OCI-LY1 (cell line): ENCODE data around the gene UBB.

Experiments
- H2AFZ ChIP-seq: fragments of 200-600 bp; sonication (generic), shearing (Covaris generic); 2 replicates; pipeline ENCODE4 v1.6.0; 2014; ENCODE audit warnings: antibody characterized with exemption, mild to moderate bottlenecking, low read length
- H3F3A ChIP-seq: fragments of 200-600 bp; sonication (generic), shearing (Covaris generic); 2 replicates; pipeline ENCODE4 v1.6.0; 2014; ENCODE audit warnings: mild to moderate bottlenecking, antibody characterized with exemption, low read length, moderate library complexity; ENCODE audit not compliant: insufficient read depth
- H3K27ac ChIP-seq: fragments of 200-600 bp; sonication (generic); 2 replicates; pipeline ENCODE4 v1.5.1; 2014; ENCODE audit warnings: low read length, mixed run types, mild to moderate bottlenecking, low read depth; ENCODE audit not compliant: poor library complexity, severe bottlenecking
- H3K27me3 ChIP-seq: fragments of 200-600 bp; sonication (generic); 2 replicates; pipeline ENCODE4 v1.6.0; 2014; ENCODE audit warnings: antibody characterized with exemption, mild to moderate bottlenecking, low read length, moderate library complexity; ENCODE audit not compliant: insufficient read depth
- H3K36me3 ChIP-seq: fragments of 200-600 bp; sonication (generic); 2 replicates; pipeline ENCODE4 v1.6.1; 2014; ENCODE audit warnings: mild to moderate bottlenecking, antibody characterized with exemption, low read length, moderate library complexity, mixed read lengths; ENCODE audit not compliant: insufficient read depth
- H3K4me1 ChIP-seq: fragments of 200-600 bp; sonication (generic); 2 replicates; pipeline ENCODE4 v1.5.1; 2014; ENCODE audit warnings: mild to moderate bottlenecking, low read length, moderate library complexity; ENCODE audit not compliant: insufficient read depth, severe bottlenecking
- H3K4me2 ChIP-seq: fragments of 200-600 bp; sonication (generic), shearing (Covaris generic); 2 replicates; pipeline ENCODE4 v1.6.1; 2014; ENCODE audit warnings: low read length
- H3K4me3 ChIP-seq: fragments of 200-600 bp; sonication (generic); 2 replicates; pipeline ENCODE4 v1.5.1; 2014; ENCODE audit warnings: low read length, low read depth, mild to moderate bottlenecking, mixed read lengths; ENCODE audit not compliant: poor library complexity, severe bottlenecking
- H3K79me2 ChIP-seq: fragments of 200-600 bp; shearing (Covaris generic); 2 replicates; pipeline ENCODE4 v1.6.1; 2016; ENCODE audit warnings: mixed run types, low read length, mixed read lengths; ENCODE audit not compliant: insufficient read depth
- H3K9ac ChIP-seq: fragments of 200-600 bp; sonication (generic), shearing (Covaris generic); 2 replicates; pipeline ENCODE4 v1.6.1; 2014; ENCODE audit warnings: mild to moderate bottlenecking, low read length, mixed read lengths
- H3K9me2 ChIP-seq: fragments of 200-600 bp; sonication (generic), shearing (Covaris generic); 2 replicates; pipeline ENCODE4 v1.6.1; 2014; ENCODE audit warnings: low read depth, mild to moderate bottlenecking, low read length, mixed read lengths
- H3K9me3 ChIP-seq: fragments of 200-600 bp; shearing (Covaris generic); 2 replicates; pipeline ENCODE4 v1.6.1; 2014; ENCODE audit warnings: low read length, mixed read lengths
- H4K20me1 ChIP-seq: fragments of 200-600 bp; sonication (generic), shearing (Covaris generic); 2 replicates; pipeline ENCODE4 v1.6.0; 2016; ENCODE audit warnings: mild to moderate bottlenecking, low read length; ENCODE audit not compliant: insufficient read depth
- CTCF ChIP-seq: fragments of 200-600 bp; sonication (generic), shearing (Covaris generic); IDR thresholded peaks from 2 replicates; pipeline ENCODE4 v1.5.1; 2017; ENCODE audit warnings: mild to moderate bottlenecking, antibody characterized with exemption, low read length, moderate library complexity, mixed read lengths
- EZH2 ChIP-seq: fragments of 200-600 bp; sonication (generic), shearing (Covaris generic); IDR thresholded peaks from 2 replicates; pipeline ENCODE4 v1.8.0; 2017; ENCODE audit warnings: borderline replicate concordance, mixed run types, mild to moderate bottlenecking, antibody characterized with exemption, low read length, moderate library complexity, mixed read lengths

UBB gene

GRCh38 chr17:16429083-16429482 lies 48.2 kb downstream of the UBB start:
- TF ChIP-seq CTCF (no peak), EZH2 (no peak)
- Histone ChIP-seq H2AFZ (no peak overlapping the region), H3K27me3 (no peaks in the 10 kb centered on the region), H3K9me2 (no peaks in the 10 kb centered on the region), H3K27ac (no peak overlapping the region), H3K36me3 (peaks cover 37% of the 10 kb centered on the region; the same call in 1 of the 2 replicates), H3F3A (no peaks in the 10 kb centered on the region), H3K4me2 (no peak overlapping the region), H3K9ac (no peak overlapping the region; the same call in 1 of the 2 replicates), H3K4me3 (no peak overlapping the region), H3K4me1 (peaks cover 9% of the 10 kb centered on the region), H4K20me1 (no peaks in the 10 kb centered on the region), H3K79me2 (no peaks in the 10 kb centered on the region), H3K9me3 (no peaks in the 10 kb centered on the region)

GRCh38 chr17:16430650-16431049 lies 49.8 kb downstream of the UBB start:
- peaks cover 36% of the 10 kb centered on the region; the same call in 1 of the 2 replicates for H3K36me3 ChIP-seq
- H3F3A ChIP-seq, result no peaks in the 10 kb centered on the region
- H3K4me2 ChIP-seq, result no peak overlapping the region
- H4K20me1 ChIP-seq, result no peaks in the 10 kb centered on the region
- peaks cover 20% of the 10 kb centered on the region for H3K4me1 ChIP-seq
- H3K4me3 ChIP-seq, result no peak overlapping the region
- no peak overlapping the region for H3K27ac ChIP-seq
- no peak overlapping the region for H2AFZ ChIP-seq
- TF ChIP-seq EZH2, result no peak
- no peak for TF ChIP-seq CTCF
- no peaks in the 10 kb centered on the region for H3K9me2 ChIP-seq
- H3K9me3 ChIP-seq, result no peaks in the 10 kb centered on the region
- no peaks in the 10 kb centered on the region for H3K27me3 ChIP-seq
- no peaks in the 10 kb centered on the region for H3K79me2 ChIP-seq
- no peak overlapping the region for H3K9ac ChIP-seq

GRCh38 chr17:16432017-16432416 lies 51.1 kb downstream of the UBB start:
- no peak overlapping the region for H3K4me3 ChIP-seq
- no peaks in the 10 kb centered on the region for H3K27me3 ChIP-seq
- no peaks in the 10 kb centered on the region for H3K79me2 ChIP-seq
- TF ChIP-seq CTCF, result no peak
- TF ChIP-seq EZH2, result no peak
- no peak overlapping the region for H2AFZ ChIP-seq
- no peaks in the 10 kb centered on the region for H3K9me3 ChIP-seq
- peaks cover 23% of the 10 kb centered on the region; the same call in 1 of the 2 replicates for H3K36me3 ChIP-seq
- H3K9me2 ChIP-seq, result no peaks in the 10 kb centered on the region
- H3K4me1 ChIP-seq, result peaks cover 20% of the 10 kb centered on the region
- no peak overlapping the region for H3K27ac ChIP-seq
- H3K4me2 ChIP-seq, result no peak overlapping the region
- no peaks in the 10 kb centered on the region for H3F3A ChIP-seq
- no peak overlapping the region for H3K9ac ChIP-seq
- H4K20me1 ChIP-seq, result no peaks in the 10 kb centered on the region
